Endothelial cell of umbilical vein (primary cell): Measurements from ENCODE around the gene GPR162. TPM values are rescaled to one million over a fixed set of nuclear protein-coding genes. Genes with fewer than 3 reads are reported as not detected.
A peak's percentile ranks its signal among the peaks of the same experiment; 100 is the strongest.

Experiments
- BruUV-seq: library from RNA; stranded (reverse); fragments of 400-500 nt; replicated peaks from 2 replicates; lab custom pipeline; 2021; lab: Mats Ljungman, UMichigan
- CTCF ChIA-PET: fragments of 300-600, 350-600 bp; sonication (Branson Sonifier 250); formaldehyde crosslinking; loops from one replicate; lab custom pipeline; 2021; ENCODE audit warnings: antibody characterized with exemption, inconsistent platforms; lab: Charles Lee
- POLR2A ChIA-PET: fragments of 300-600, 350-600 bp; sonication (Branson Sonifier 250); formaldehyde crosslinking; loops from one replicate; lab custom pipeline; 2021; ENCODE audit warnings: antibody characterized with exemption, inconsistent platforms; lab: Charles Lee
- DNase-seq: peaks from one replicate; pipeline ENCODE4 v3.0.0-alpha.2; 2011; ENCODE audit warnings: low read depth, low spot score
- FAIRE-seq: peaks from 2 replicates; lab custom pipeline; 2011; peaks lifted over from hg19 to GRCh38; lab: Jason Lieb, UNC
- H2AFZ ChIP-seq: 2 replicates; pipeline ENCODE4 v1.6.0; 2012; ENCODE audit warnings: low read depth, low read length, control low read depth, inconsistent platforms
- H3K27ac ChIP-seq: 2 replicates; pipeline ENCODE4 v1.5.1; 2011; ENCODE audit warnings: low read depth, mild to moderate bottlenecking, control low read depth, low read length, moderate library complexity; ENCODE audit not compliant: insufficient read depth
- H3K27me3 ChIP-seq, 2 experiments: 2 replicates each; pipeline versions ENCODE4 v1.6.0 to v1.6.1; 2011; ENCODE audit warnings: low read length in 2 of 2, mixed read lengths in 1 of 2; ENCODE audit not compliant: control insufficient read depth in 2 of 2, insufficient read depth in 2 of 2
- H3K36me3 ChIP-seq, 2 experiments: 2 replicates in 1 of 2; 3 replicates in 1 of 2; pipeline ENCODE4 v1.5.1; 2011; ENCODE audit warnings: low read length in 2 of 2, mild to moderate bottlenecking in 1 of 2, moderate library complexity in 1 of 2; ENCODE audit not compliant: control insufficient read depth in 2 of 2, insufficient read depth in 2 of 2; ENCODE audit errors: extremely low read depth in 1 of 2
- H3K4me1 ChIP-seq: 3 replicates; pipeline ENCODE4 v1.5.1; 2011; ENCODE audit warnings: mild to moderate bottlenecking, low read length; ENCODE audit not compliant: control insufficient read depth, insufficient read depth; ENCODE audit errors: extremely low read depth
- H3K4me2 ChIP-seq: 2 replicates; pipeline ENCODE4 v1.6.1; 2011; ENCODE audit warnings: low read length, control low read depth, mixed read lengths; ENCODE audit not compliant: insufficient read depth
- H3K4me3 ChIP-seq, 3 experiments: fragments of 200-600 bp in 1 of 3; sonication (generic), shearing (Covaris generic) in 1 of 3; replicated peaks in 1 of 3; 2 replicates each; pipeline ENCODE4 v1.5.1; 2011 to 2016; ENCODE audit warnings: control low read depth in 3 of 3, low read length in 3 of 3, mild to moderate bottlenecking in 2 of 3, inconsistent platforms in 1 of 3, low read depth in 1 of 3, moderate library complexity in 1 of 3; ENCODE audit not compliant: insufficient read depth in 1 of 3
- H3K79me2 ChIP-seq: 2 replicates; pipeline ENCODE4 v1.6.0; 2012; ENCODE audit warnings: low read length, inconsistent platforms; ENCODE audit not compliant: control insufficient read depth, insufficient read depth
- H3K9ac ChIP-seq: replicated peaks from 2 replicates; pipeline ENCODE3; 2011; ENCODE audit warnings: low read length, control low read depth; ENCODE audit not compliant: insufficient read depth; ENCODE audit errors: extremely low read depth
- H3K9me1 ChIP-seq: replicated peaks from 3 replicates; pipeline ENCODE4 v1.6.0; 2011; ENCODE audit warnings: mild to moderate bottlenecking, low read length; ENCODE audit not compliant: control insufficient read depth, insufficient read depth; ENCODE audit errors: extremely low read depth
- H3K9me3 ChIP-seq: replicated peaks from 2 replicates; pipeline ENCODE4 v1.5.1; 2012; ENCODE audit warnings: low read length, inconsistent platforms; ENCODE audit not compliant: control insufficient read depth, insufficient read depth
- H4K20me1 ChIP-seq: replicated peaks from 2 replicates; pipeline ENCODE3; 2011; ENCODE audit warnings: mild to moderate bottlenecking, low read length; ENCODE audit not compliant: control insufficient read depth, insufficient read depth; ENCODE audit errors: extremely low read depth
- CTCF ChIP-seq, 2 donors: IDR thresholded peaks; 1 replicate in 1 of 2; 2 replicates in 1 of 2; pipeline ENCODE4 v1.5.1; 2011; ENCODE audit warnings: low read length in 2 of 2, mild to moderate bottlenecking in 2 of 2, moderate library complexity in 2 of 2, control low read depth in 1 of 2, inconsistent platforms in 1 of 2, low read depth in 1 of 2; ENCODE audit not compliant: insufficient read depth in 1 of 2; ENCODE audit errors: extremely low read depth in 1 of 2
- EZH2 ChIP-seq: IDR thresholded peaks from 2 replicates; pipeline ENCODE4 v1.6.1; 2012; ENCODE audit warnings: borderline replicate concordance, low read depth, mild to moderate bottlenecking, moderate library complexity, low read length, inconsistent platforms; ENCODE audit not compliant: severe bottlenecking
- POLR2AphosphoS5 ChIP-seq: IDR thresholded peaks from 2 replicates; pipeline ENCODE4 v1.6.1; 2012; ENCODE audit warnings: low read depth, mild to moderate bottlenecking, control low read depth, low read length, moderate library complexity; ENCODE audit not compliant: insufficient read depth
- dilution Hi-C: fragments of 300-500 bp; cut with MboI; formaldehyde crosslinking; loops from one replicate; pipeline ENCODE4 v1.15.0; 2019; ENCODE audit warnings: low sequenced_read_pairs; ENCODE audit not compliant: extremely low pct_ligation_motif_present
- intact Hi-C: fragments of 100-400 bp; cut with micrococcal nuclease; formaldehyde crosslinking; loops from one replicate; pipeline ENCODE4 v1.10.0; 2022
- polyA plus RNA-seq, 4 experiments: library from polyadenylated mRNA; depleted of rRNA in 3 of 4; stranded (reverse) in 3 of 4; unstranded in 1 of 4; fragments of >200 nt; gene quantifications; 2 replicates each; pipeline versions ENCODE4 v1.2.1 to v1.2.3, GENCODE V29; 2011 to 2012; ENCODE audit warnings: missing spikeins in 1 of 4
- total RNA-seq: library from RNA; stranded (reverse); gene quantifications from 2 replicates; pipeline ENCODE4 v1.2.3, GENCODE V29; 2021

The GPR162 gene
- total and polyA plus RNA-seq, 2 donors (not counting 3 experiments of a cell fraction or from before 2014, with no cell fraction given): 9.7 to 13.7 TPM

DNA sequence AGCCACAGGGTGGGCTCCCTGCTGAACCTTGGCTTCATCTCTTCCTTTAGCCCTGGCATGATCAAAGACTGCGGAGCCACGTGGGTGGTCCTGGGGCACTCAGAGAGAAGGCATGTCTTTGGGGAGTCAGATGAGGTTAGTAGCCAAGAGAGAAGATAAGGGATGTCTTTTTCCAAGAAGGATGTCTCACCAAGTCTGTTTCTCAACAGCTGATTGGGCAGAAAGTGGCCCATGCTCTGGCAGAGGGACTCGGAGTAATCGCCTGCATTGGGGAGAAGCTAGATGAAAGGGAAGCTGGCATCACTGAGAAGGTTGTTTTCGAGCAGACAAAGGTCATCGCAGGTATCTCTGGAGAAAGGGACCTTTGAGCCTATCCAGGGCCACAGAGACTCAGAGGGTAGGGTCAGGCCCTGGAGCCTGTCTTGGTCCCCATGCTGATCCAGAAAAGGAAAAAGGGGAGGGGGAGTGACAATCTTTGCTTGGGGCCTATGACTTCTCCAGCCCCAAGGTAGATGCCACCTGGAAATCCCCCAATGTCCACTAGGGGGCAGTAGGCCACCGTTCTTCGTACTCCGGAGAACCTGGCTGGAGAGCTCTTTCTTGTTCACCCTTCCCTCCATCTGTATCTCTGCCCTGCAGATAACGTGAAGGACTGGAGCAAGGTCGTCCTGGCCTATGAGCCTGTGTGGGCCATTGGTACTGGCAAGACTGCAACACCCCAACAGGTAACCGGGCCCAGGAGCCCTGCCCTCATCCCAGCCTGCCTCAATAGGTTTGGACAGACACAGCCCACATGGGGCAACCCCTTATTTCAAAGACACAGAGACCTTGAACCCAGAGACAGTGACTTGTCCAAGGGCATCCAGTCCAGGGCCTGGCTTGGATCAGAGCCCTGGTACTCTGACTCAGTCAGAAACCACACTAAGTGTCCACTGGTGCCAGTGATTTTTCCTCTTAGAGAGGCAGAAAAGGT is 47.7 kb downstream of the GPR162 start:
- Histone ChIP-seq H3K27me3 (no peaks in the 10 kb centered on the region), H3K9ac (no peak overlapping the region), H3K4me2 (peak overlapping the region; percentile 75), H3K4me3 (peak overlapping the region in 2 of 3 experiments; percentile 75 to 95), H3K36me3 (peaks cover 2 to 27% of the 10 kb centered on the region in 2 experiments), H4K20me1 (no peaks in the 10 kb centered on the region), H3K27ac (no peak overlapping the region), H3K9me1 (no peaks in the 10 kb centered on the region), H2AFZ (no peak overlapping the region), H3K4me1 (peaks cover 41% of the 10 kb centered on the region), H3K79me2 (peaks cover 40% of the 10 kb centered on the region), H3K9me3 (no peaks in the 10 kb centered on the region)
- POLR2A ChIA-PET: interaction anchor here (0.7 to 2.4 kb wide), 3 partner anchors 15 to 74 kb away, joined by 3 to 48 read pairs (median 8); partner anchors contain the start of genes C12orf57, CDCA3, RNU7-1 and USP5
- no peak for TF ChIP-seq POLR2AphosphoS5
- TF ChIP-seq EZH2: no peak
- peak; percentile 85 to 87 for TF ChIP-seq CTCF (IDR thresholded peaks at IDR 0.05; ENCODE audit: extremely low read depth in 1 of 2, insufficient read depth in 1 of 2, low read depth in 1 of 2, low read length in 2 of 2)
- dilution Hi-C loops (no loop called here), intact Hi-C loops (loop anchor here (1.0 to 5.0 kb wide), 5 partner anchors 69 to 238 kb away; partner anchors contain the start of genes C1R, C1RL and RNU7-1)
- peak; percentile 89 for FAIRE-seq
- no TSS peak for BruUV-seq
- CTCF ChIA-PET: interaction anchor here (0.6 to 3.9 kb wide), 41 partner anchors 9 to 245 kb away, joined by 3 to 43 read pairs (median 5); partner anchors contain the start of genes ATN1, C12orf57, C1RL and CDCA3
- DNase-seq: peak; percentile 75
